Prostate gland (tissue), 2 donors: ENCODE results near the gene PACS1.

Experiments used
- POLR2A ChIP-seq: fragments of 450-650 bp; IDR thresholded peaks from one replicate; pipeline ENCODE4 v1.6.1; 2016; ENCODE audit warnings: antibody characterized with exemption, mild to moderate bottlenecking
- TF ChIP-seq, protein P1 (sequence below), 4 experiments: fragments of 200-600 bp in 2 of 4; fragments of 450-650 bp in 2 of 4; sonication (generic) in 2 of 4; IDR thresholded peaks; 1 replicate in 3 of 4; 2 replicates in 1 of 4; pipeline ENCODE4 v1.5.1; 2016 to 2019; ENCODE audit warnings: antibody characterized with exemption in 4 of 4, mild to moderate bottlenecking in 2 of 4, moderate library complexity in 2 of 4

DNA sequence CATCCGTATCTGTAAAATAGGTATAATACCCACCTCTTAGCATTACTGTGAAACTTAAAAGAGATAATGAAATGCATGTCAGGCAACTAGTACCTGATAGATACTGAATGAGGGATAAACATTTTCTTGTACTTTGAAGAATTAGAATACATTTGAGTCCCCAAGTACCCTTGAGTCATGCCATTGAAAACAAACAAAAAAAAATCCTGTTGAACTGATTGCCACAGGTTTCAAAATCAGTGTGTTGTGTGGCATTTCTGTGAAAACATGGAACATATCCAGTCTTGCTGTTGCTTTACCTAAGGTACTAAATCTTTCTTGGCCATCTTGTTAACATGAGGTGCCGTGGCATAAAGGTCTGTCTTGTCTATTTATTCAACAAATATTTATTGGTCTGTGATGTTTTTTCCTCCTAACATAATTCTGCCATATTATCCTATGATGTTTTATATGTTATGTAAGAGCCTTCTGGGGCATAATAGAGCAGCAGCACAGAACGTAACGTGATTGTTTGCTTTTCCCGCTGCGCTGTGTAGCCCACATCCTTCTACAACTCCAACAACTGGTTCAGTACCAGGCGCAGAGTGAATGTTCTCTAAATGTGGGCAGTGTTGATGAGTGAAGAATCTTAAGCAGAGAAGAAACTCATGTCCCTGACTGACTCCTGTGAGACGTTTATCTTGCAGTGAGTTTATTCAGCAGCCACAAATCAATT is 119.1 kb downstream of the PACS1 start:
- TF ChIP-seq, protein P1, sequence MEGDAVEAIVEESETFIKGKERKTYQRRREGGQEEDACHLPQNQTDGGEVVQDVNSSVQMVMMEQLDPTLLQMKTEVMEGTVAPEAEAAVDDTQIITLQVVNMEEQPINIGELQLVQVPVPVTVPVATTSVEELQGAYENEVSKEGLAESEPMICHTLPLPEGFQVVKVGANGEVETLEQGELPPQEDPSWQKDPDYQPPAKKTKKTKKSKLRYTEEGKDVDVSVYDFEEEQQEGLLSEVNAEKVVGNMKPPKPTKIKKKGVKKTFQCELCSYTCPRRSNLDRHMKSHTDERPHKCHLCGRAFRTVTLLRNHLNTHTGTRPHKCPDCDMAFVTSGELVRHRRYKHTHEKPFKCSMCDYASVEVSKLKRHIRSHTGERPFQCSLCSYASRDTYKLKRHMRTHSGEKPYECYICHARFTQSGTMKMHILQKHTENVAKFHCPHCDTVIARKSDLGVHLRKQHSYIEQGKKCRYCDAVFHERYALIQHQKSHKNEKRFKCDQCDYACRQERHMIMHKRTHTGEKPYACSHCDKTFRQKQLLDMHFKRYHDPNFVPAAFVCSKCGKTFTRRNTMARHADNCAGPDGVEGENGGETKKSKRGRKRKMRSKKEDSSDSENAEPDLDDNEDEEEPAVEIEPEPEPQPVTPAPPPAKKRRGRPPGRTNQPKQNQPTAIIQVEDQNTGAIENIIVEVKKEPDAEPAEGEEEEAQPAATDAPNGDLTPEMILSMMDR (IDR thresholded peaks at IDR 0.05) = no peak
- no peak for TF ChIP-seq POLR2A
